H9 (cell line): ENCODE measurements around the gene ANO10. TPM values are rescaled to one million over a fixed set of nuclear protein-coding genes. Genes with fewer than 3 reads are reported as not detected.
"Not testable (repeated sequence)": the region's sequence is repeated elsewhere in the genome, so short reads cannot be mapped to it uniquely, and the experiment has no call there.

ENCODE experiments used
- DNase-seq: peaks from one replicate; pipeline ENCODE4 v3.0.0-alpha.2; 2017
- H2AFZ ChIP-seq: one replicate; pipeline ENCODE4 v1.6.1; 2013; ENCODE audit warnings: mild to moderate bottlenecking, low read length, control low read depth, moderate library complexity
- H2AK5ac ChIP-seq: 2 replicates; pipeline ENCODE4 v1.6.1; 2013; ENCODE audit warnings: low read length, control low read depth, mixed read lengths; ENCODE audit not compliant: insufficient read length
- H2BK120ac ChIP-seq: one replicate; pipeline ENCODE4 v1.6.1; 2013; ENCODE audit warnings: low read depth, mild to moderate bottlenecking, low read length, control low read depth, inconsistent platforms; ENCODE audit not compliant: poor library complexity, severe bottlenecking
- H2BK12ac ChIP-seq: 2 replicates; pipeline ENCODE4 v1.6.1; 2013; ENCODE audit warnings: low read length, control low read depth, mixed read lengths, low read depth; ENCODE audit not compliant: insufficient read length
- H2BK15ac ChIP-seq: 2 replicates; pipeline ENCODE4 v1.6.1; 2013; ENCODE audit warnings: low read depth, low read length, control low read depth
- H2BK20ac ChIP-seq: one replicate; pipeline ENCODE4 v1.6.1; 2013; ENCODE audit warnings: low read depth, mild to moderate bottlenecking, low read length, control low read depth, inconsistent platforms; ENCODE audit not compliant: poor library complexity, severe bottlenecking
- H2BK5ac ChIP-seq: 2 replicates; pipeline ENCODE4 v1.6.1; 2013; ENCODE audit warnings: low read length, control low read depth, mixed read lengths; ENCODE audit not compliant: insufficient read length
- H3K14ac ChIP-seq: 2 replicates; pipeline ENCODE4 v1.6.1; 2013; ENCODE audit warnings: low read length, control low read depth; ENCODE audit not compliant: insufficient read depth
- H3K18ac ChIP-seq: 2 replicates; pipeline ENCODE4 v1.6.1; 2013; ENCODE audit warnings: low read depth, mild to moderate bottlenecking, mixed read lengths, low read length, control low read depth; ENCODE audit not compliant: insufficient read length
- H3K23ac ChIP-seq: 2 replicates; pipeline ENCODE4 v1.6.1; 2013; ENCODE audit warnings: low read length, control low read depth, mixed read lengths, low read depth; ENCODE audit not compliant: insufficient read length
- H3K23me2 ChIP-seq: 2 replicates; pipeline ENCODE4 v1.6.1; 2013; ENCODE audit warnings: low read depth, mild to moderate bottlenecking, mixed read lengths, low read length, control low read depth; ENCODE audit not compliant: insufficient read length, poor library complexity, severe bottlenecking
- H3K27ac ChIP-seq: 2 replicates; pipeline ENCODE4 v1.5.1; 2013; ENCODE audit warnings: low read length, control low read depth, mixed read lengths, low read depth; ENCODE audit not compliant: insufficient read length
- H3K27me3 ChIP-seq: 2 replicates; pipeline ENCODE4 v1.6.1; 2013; ENCODE audit warnings: low read length, control low read depth, inconsistent platforms; ENCODE audit not compliant: insufficient read depth
- H3K4ac ChIP-seq: 2 replicates; pipeline ENCODE4 v1.6.1; 2013; ENCODE audit warnings: low read depth, mild to moderate bottlenecking, control low read depth, inconsistent platforms, low read length, moderate library complexity
- H3K4me1 ChIP-seq: 2 replicates; pipeline ENCODE4 v1.6.1; 2013; ENCODE audit warnings: low read length, control low read depth, inconsistent platforms; ENCODE audit not compliant: insufficient read depth
- H3K4me2 ChIP-seq: 2 replicates; pipeline ENCODE4 v1.6.1; 2013; ENCODE audit warnings: low read length, control low read depth, mixed read lengths; ENCODE audit not compliant: insufficient read length, insufficient read depth
- H3K56ac ChIP-seq: 2 replicates; pipeline ENCODE4 v1.6.1; 2013; ENCODE audit warnings: low read depth, mild to moderate bottlenecking, mixed read lengths, low read length, control low read depth; ENCODE audit not compliant: insufficient read length
- H3K79me1 ChIP-seq: 2 replicates; pipeline ENCODE4 v1.6.1; 2013; ENCODE audit warnings: low read depth, mild to moderate bottlenecking, moderate library complexity, low read length, control low read depth, inconsistent platforms; ENCODE audit not compliant: insufficient read depth, poor library complexity, severe bottlenecking
- H3K79me2 ChIP-seq: 2 replicates; pipeline ENCODE4 v1.6.1; 2013; ENCODE audit warnings: low read length, control low read depth, inconsistent platforms; ENCODE audit not compliant: insufficient read depth
- H3K9ac ChIP-seq: 2 replicates; pipeline ENCODE4 v1.6.1; 2013; ENCODE audit warnings: low read length, control low read depth, mixed read lengths; ENCODE audit not compliant: insufficient read length; ENCODE audit errors: extremely low read depth
- H3K9me3 ChIP-seq: one replicate; pipeline ENCODE4 v1.6.1; 2013; ENCODE audit warnings: low read depth, low read length, inconsistent platforms; ENCODE audit not compliant: control insufficient read depth
- H3T11ph ChIP-seq: one replicate; pipeline ENCODE4 v1.6.1; 2013; ENCODE audit warnings: mild to moderate bottlenecking, low read length, control low read depth, inconsistent platforms
- H4K20me1 ChIP-seq: one replicate; pipeline ENCODE4 v1.6.1; 2013; ENCODE audit not compliant: control insufficient read depth, insufficient read length, insufficient read depth
- H4K5ac ChIP-seq: 2 replicates; pipeline ENCODE4 v1.6.1; 2013; ENCODE audit warnings: low read depth, mild to moderate bottlenecking, mixed read lengths, low read length, control low read depth; ENCODE audit not compliant: insufficient read length
- H4K8ac ChIP-seq: replicated peaks from 2 replicates; pipeline ENCODE4 v1.6.1; 2013; ENCODE audit warnings: low read length, control low read depth, mixed read lengths, low read depth; ENCODE audit not compliant: insufficient read length
- H4K91ac ChIP-seq: 2 replicates; pipeline ENCODE4 v1.6.1; 2013; ENCODE audit warnings: low read depth, mild to moderate bottlenecking, moderate library complexity, mixed read lengths, low read length, control low read depth; ENCODE audit not compliant: insufficient read length
- H3K27ac Mint-ChIP-seq, 3 experiments: 2 replicates in 2 of 3; 3 replicates in 1 of 3; pipeline ENCODE4 v1.8.0; 2020 to 2021; ENCODE audit warnings: mixed read lengths in 3 of 3, mild to moderate bottlenecking in 1 of 3, moderate library complexity in 1 of 3
- H3K27me3 Mint-ChIP-seq: 2 replicates; pipeline ENCODE4 v1.8.0; 2021; ENCODE audit warnings: low read depth, mild to moderate bottlenecking, moderate library complexity, mixed read lengths
- H3K36me3 Mint-ChIP-seq, 3 experiments: 2 replicates in 2 of 3; 3 replicates in 1 of 3; pipeline ENCODE4 v1.8.0; 2020 to 2021; ENCODE audit warnings: low read depth in 3 of 3, mixed read lengths in 3 of 3; ENCODE audit not compliant: insufficient read depth in 1 of 3
- H3K4me1 Mint-ChIP-seq, 2 experiments: 2 replicates each; pipeline ENCODE4 v1.8.0; 2020; ENCODE audit warnings: mixed read lengths in 2 of 2
- H3K4me3 Mint-ChIP-seq, 2 experiments: 2 replicates in 1 of 2; 3 replicates in 1 of 2; pipeline ENCODE4 v1.8.0; 2020 to 2021; ENCODE audit warnings: mild to moderate bottlenecking in 2 of 2, mixed read lengths in 2 of 2, moderate library complexity in 1 of 2
- H3K9me3 Mint-ChIP-seq, 2 experiments: 2 replicates in 1 of 2; 3 replicates in 1 of 2; pipeline ENCODE4 v1.8.0; 2020; ENCODE audit warnings: mild to moderate bottlenecking in 2 of 2, mixed read lengths in 2 of 2, moderate library complexity in 1 of 2
- WGBS: extraction: QIAGEN DNeasy Blood & Tissue Kit; methylation state at CpG from one replicate; pipeline ENCODE4 v1.1.7; 2013; ENCODE audit warnings: missing lambda C conversion rate, low lambda C conversion rate, mixed read lengths; ENCODE audit not compliant: insufficient read length; ENCODE audit errors: extremely low coverage; 5-methylcytosine and 5-hydroxymethylcytosine counted together
- total RNA-seq: library from RNA; stranded (reverse); gene quantifications from 2 replicates; pipeline ENCODE4 v1.2.1, GENCODE V29; 2021
- TF ChIP-seq, protein P1 (sequence below): fragments of 200-600 bp; sonication (generic); conservative IDR thresholded peaks from 3 replicates; pipeline ENCODE4 v1.8.0; 2021; ENCODE audit warnings: antibody characterized with exemption, mild to moderate bottlenecking

The ANO10 gene
- total RNA-seq, 1 experiment from 2014 or later, result 38.7 TPM

DNA sequence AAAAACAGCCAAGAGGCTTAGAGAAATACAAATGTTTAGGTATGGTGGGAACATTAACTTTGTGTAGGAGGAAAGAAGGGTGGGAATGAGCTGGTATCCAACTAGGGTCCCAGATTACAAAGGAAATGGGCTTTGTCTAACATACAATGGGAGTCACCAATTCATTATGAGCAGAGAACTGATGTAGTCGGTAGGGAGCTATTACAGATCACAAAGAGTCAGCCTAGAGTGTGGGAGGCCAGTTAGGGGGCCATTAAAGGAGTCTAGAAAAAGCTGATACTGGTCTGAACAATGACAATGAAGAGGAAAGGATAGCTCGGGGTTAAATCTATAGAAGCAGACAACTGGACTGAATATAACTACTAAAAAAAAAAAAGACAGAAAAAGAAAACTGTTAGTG lies 15.5 kb downstream of the ANO10 start:
- no peak overlapping the region for H4K5ac ChIP-seq
- no peak overlapping the region for H3K14ac ChIP-seq
- H3T11ph ChIP-seq, result no peak overlapping the region
- TF ChIP-seq, protein P1, sequence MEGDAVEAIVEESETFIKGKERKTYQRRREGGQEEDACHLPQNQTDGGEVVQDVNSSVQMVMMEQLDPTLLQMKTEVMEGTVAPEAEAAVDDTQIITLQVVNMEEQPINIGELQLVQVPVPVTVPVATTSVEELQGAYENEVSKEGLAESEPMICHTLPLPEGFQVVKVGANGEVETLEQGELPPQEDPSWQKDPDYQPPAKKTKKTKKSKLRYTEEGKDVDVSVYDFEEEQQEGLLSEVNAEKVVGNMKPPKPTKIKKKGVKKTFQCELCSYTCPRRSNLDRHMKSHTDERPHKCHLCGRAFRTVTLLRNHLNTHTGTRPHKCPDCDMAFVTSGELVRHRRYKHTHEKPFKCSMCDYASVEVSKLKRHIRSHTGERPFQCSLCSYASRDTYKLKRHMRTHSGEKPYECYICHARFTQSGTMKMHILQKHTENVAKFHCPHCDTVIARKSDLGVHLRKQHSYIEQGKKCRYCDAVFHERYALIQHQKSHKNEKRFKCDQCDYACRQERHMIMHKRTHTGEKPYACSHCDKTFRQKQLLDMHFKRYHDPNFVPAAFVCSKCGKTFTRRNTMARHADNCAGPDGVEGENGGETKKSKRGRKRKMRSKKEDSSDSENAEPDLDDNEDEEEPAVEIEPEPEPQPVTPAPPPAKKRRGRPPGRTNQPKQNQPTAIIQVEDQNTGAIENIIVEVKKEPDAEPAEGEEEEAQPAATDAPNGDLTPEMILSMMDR, result no peak
- H2AFZ ChIP-seq, result no peak overlapping the region
- H4K20me1 ChIP-seq, result no peaks in the 10 kb centered on the region
- Mint-ChIP-seq H3K27me3 (no peaks in the 10 kb centered on the region), H3K36me3 (peaks cover 5 to 30% (median 15%) of the 10 kb centered on the region in 3 experiments; a peak in 5 of 7 replicates), H3K9me3 (no peaks in the 10 kb centered on the region), H3K4me3 (no peak overlapping the region), H3K4me1 (peaks cover 10 to 12% of the 10 kb centered on the region in 2 experiments), H3K27ac (no peak overlapping the region; a peak in 1 of 7 replicates)
- H2BK5ac ChIP-seq, result no peak overlapping the region
- H3K56ac ChIP-seq, result no peak overlapping the region
- no peak overlapping the region for H2BK20ac ChIP-seq
- no peaks in the 10 kb centered on the region for H3K27me3 ChIP-seq
- H3K4me2 ChIP-seq, result no peak overlapping the region
- no peak overlapping the region for H4K8ac ChIP-seq
- no peak overlapping the region for H2AK5ac ChIP-seq
- no peaks in the 10 kb centered on the region for H3K23me2 ChIP-seq
- H2BK12ac ChIP-seq, result no peak overlapping the region
- no CpG with 5 or more reads among the region's 2 CpGs for WGBS
- no peak overlapping the region for H3K9ac ChIP-seq
- H4K91ac ChIP-seq, result no peak overlapping the region
- no peak overlapping the region for H3K27ac ChIP-seq
- H3K23ac ChIP-seq, result no peak overlapping the region
- no peak overlapping the region for H2BK15ac ChIP-seq
- no peaks in the 10 kb centered on the region for H3K79me1 ChIP-seq
- no peak overlapping the region for H3K4ac ChIP-seq
- H3K9me3 ChIP-seq, result no peaks in the 10 kb centered on the region
- no peak overlapping the region for H2BK120ac ChIP-seq
- DNase-seq, result no peak
- peaks cover 4% of the 10 kb centered on the region; the same call in 1 of the 2 replicates for H3K79me2 ChIP-seq
- no peak overlapping the region for H3K18ac ChIP-seq
- no peaks in the 10 kb centered on the region for H3K4me1 ChIP-seq

DNA sequence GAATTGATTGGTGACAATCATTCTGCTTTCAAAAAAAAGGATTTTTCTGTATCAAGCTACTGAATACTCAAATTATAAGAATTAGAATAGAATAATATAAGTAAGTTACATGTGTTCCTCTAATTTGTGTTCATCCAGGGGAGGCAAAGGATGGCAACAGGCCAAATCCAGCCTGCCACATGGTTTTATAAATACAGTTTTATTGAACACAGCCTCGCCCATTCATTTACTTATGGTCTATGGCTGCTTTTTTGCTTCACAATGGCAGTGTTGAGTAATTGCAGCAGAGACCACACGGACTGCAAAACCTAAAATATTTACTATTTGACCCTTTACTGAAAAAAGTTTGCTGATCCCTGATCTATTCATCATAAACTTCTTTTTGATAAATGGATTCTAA lies 21.9 kb downstream of the ANO10 start:
- not testable (repeated sequence) for H4K5ac ChIP-seq, H3K4ac ChIP-seq, H3K9ac ChIP-seq, H2BK5ac ChIP-seq, DNase-seq, H2BK20ac ChIP-seq, H3K4me1 Mint-ChIP-seq, H3K79me2 ChIP-seq, H4K91ac ChIP-seq, H3K27ac ChIP-seq, H3K4me1 ChIP-seq, H3K14ac ChIP-seq, H2AK5ac ChIP-seq, H3K79me1 ChIP-seq, H3K4me2 ChIP-seq, H2AFZ ChIP-seq, H3K27ac Mint-ChIP-seq, H2BK12ac ChIP-seq, H3K9me3 ChIP-seq, H4K8ac ChIP-seq, H3K27me3 Mint-ChIP-seq, H3K56ac ChIP-seq, H2BK120ac ChIP-seq, H4K20me1 ChIP-seq, H3K4me3 Mint-ChIP-seq, H3T11ph ChIP-seq, H3K23ac ChIP-seq, H2BK15ac ChIP-seq, H3K18ac ChIP-seq, H3K23me2 ChIP-seq, H3K27me3 ChIP-seq
- peaks cover 15 to 20% of the 10 kb centered on the region in 2 experiments for H3K9me3 Mint-ChIP-seq
- H3K36me3 Mint-ChIP-seq, result peaks cover 29 to 66% (median 47%) of the 10 kb centered on the region in 3 experiments
- WGBS, result no CpG with 5 or more reads among the region's 2 CpGs
